Epidermal melanocyte (primary cell): ENCODE data around the gene TCF7L2.

ENCODE experiments used
- DNase-seq: peaks from one replicate; pipeline ENCODE4 v3.0.0; 2011; ENCODE audit warnings: low spot score; ENCODE audit not compliant: insufficient read length

The TCF7L2 gene

GRCh38 chr10:113175756-113176651 lies 226.0 kb downstream of the TCF7L2 start:
- DNase-seq = no peak

GRCh38 chr10:113176652-113177155 lies 226.7 kb downstream of the TCF7L2 start:
- no peak for DNase-seq

- no peak for DNase-seq
Observed at GRCh38 chr10:113177156-113177935, 227.3 kb downstream of the TCF7L2 start.

GRCh38 chr10:113177936-113178335 lies 227.9 kb downstream of the TCF7L2 start:
- no peak for DNase-seq

GRCh38 chr10:113178771-113179170 lies 228.7 kb downstream of the TCF7L2 start:
- DNase-seq = no peak

GRCh38 chr10:113179265-113179664 lies 229.2 kb downstream of the TCF7L2 start:
- DNase-seq = no peak

- DNase-seq = no peak
Observed at GRCh38 chr10:113179966-113180365, 229.9 kb downstream of the TCF7L2 start.

GRCh38 chr10:113180401-113181154 lies 230.5 kb downstream of the TCF7L2 start:
- no peak for DNase-seq

GRCh38 chr10:113182154-113182553 lies 232.1 kb downstream of the TCF7L2 start:
- no peak for DNase-seq

GRCh38 chr10:113183573-113183972 lies 233.5 kb downstream of the TCF7L2 start:
- no peak for DNase-seq

GRCh38 chr10:113187063-113187777 lies 237.2 kb downstream of the TCF7L2 start:
- DNase-seq = peak; percentile 52

- no peak for DNase-seq
Observed at GRCh38 chr10:113199459-113199858, 249.4 kb downstream of the TCF7L2 start.

- no peak for DNase-seq
Observed at GRCh38 chr10:113202011-113202410, 252.0 kb downstream of the TCF7L2 start.

- DNase-seq = no peak
Observed at GRCh38 chr10:113207924-113208323, 257.9 kb downstream of the TCF7L2 start.

GRCh38 chr10:113213035-113213434 lies 263.0 kb downstream of the TCF7L2 start:
- DNase-seq = no peak

GRCh38 chr10:113214331-113214730 lies 264.3 kb downstream of the TCF7L2 start:
- no peak for DNase-seq

- DNase-seq = no peak
Observed at GRCh38 chr10:113216102-113216501, 266.1 kb downstream of the TCF7L2 start.
